AG08396 (cell line): ENCODE results near the gene SLC24A4.

Experiments used
- DNase-seq: peaks from one replicate; pipeline ENCODE4 v3.0.0; 2012; ENCODE audit warnings: low spot score, mixed read lengths

The SLC24A4 gene, protein sequence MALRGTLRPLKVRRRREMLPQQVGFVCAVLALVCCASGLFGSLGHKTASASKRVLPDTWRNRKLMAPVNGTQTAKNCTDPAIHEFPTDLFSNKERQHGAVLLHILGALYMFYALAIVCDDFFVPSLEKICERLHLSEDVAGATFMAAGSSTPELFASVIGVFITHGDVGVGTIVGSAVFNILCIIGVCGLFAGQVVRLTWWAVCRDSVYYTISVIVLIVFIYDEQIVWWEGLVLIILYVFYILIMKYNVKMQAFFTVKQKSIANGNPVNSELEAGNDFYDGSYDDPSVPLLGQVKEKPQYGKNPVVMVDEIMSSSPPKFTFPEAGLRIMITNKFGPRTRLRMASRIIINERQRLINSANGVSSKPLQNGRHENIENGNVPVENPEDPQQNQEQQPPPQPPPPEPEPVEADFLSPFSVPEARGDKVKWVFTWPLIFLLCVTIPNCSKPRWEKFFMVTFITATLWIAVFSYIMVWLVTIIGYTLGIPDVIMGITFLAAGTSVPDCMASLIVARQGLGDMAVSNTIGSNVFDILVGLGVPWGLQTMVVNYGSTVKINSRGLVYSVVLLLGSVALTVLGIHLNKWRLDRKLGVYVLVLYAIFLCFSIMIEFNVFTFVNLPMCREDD

DNA sequence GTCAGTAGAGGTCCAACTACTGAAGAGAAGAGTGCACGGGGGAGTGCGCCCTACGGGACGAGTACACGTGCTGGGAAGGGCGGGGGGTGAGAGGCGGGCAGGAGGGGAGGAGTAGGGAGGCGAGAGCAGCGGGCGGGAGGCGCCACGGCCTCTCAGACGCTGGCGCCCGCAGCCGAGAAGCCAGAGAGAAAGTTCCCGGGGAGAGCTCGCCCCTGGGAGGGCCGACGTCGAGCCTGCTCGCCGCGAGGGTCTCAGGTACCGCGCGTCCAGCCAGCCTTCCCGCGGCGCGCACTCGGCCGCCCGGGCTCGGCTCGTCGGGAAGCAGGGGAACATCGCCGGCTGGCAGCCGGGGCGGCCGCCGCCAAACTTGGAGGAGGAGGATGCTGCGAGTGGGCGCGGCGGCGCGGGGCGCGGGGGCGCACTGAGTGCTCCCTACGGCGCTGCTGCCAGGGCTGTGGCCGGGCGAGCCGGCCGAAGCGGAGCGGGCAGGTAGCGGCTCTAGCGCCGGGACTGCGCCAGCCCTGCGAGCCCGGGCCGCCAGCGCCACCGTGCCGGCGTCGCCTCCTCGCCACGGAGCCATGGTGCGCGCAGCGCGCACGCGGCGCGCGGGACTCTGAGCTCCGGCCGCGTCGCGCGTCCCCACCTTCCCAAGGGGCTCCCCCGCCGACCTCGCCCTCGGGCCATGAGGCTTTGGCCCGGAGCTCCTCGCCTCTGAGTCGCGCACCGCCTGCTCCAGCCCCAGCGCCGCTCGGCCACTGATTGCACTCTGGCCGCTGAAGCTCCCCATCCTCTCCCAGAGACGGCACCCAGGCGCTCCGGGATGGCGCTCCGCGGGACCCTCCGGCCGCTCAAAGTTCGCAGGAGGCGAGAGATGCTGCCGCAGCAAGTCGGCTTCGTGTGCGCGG lies at the start of gene SLC24A4:
Gene SLC24A4 (plus strand): TSS at position 155 of the 905 bp plus-strand sequence. CDS start 666 bp downstream, at position 821.
- DNase-seq: peak; percentile 51

DNA sequence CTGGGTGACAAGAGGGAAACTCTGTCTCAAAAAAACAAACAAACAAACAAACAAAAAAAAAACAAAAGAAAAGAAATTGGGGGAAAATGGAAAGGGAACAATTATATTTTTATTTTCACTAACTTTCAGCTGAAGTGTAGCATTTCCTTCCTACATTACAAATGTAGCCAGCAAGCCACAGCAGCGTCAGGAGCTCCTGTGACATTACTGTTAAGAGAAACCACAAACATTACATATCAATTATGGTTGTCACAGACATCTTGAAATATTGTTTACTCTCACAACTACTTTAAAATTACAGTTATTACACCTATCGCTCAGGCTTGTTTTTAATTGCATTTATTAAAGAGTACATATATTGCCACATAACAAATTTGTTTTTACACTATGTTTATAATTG lies 49.8 kb upstream of the SLC24A4 start:
- no peak for DNase-seq

DNA sequence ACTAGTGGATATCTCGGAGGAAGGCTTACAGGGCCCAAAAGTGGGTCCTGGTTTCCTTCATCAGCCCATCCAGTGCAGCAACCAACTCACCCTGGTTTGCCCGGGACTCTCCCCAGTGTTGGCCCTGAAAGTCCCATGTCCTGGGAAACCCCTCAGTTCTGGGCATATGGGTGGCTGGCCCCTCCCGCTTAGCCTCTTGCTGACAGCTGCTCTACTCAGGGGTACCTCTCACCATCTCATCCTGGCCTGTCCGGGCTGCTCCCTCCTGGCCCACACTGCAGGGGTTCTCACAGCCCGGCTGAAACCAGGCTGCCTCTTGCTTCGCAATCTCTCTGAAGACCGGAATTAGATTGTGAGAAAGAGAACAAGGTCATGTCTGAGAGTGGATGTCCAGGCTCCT lies 48.9 kb upstream of the SLC24A4 start:
- no peak for DNase-seq

DNA sequence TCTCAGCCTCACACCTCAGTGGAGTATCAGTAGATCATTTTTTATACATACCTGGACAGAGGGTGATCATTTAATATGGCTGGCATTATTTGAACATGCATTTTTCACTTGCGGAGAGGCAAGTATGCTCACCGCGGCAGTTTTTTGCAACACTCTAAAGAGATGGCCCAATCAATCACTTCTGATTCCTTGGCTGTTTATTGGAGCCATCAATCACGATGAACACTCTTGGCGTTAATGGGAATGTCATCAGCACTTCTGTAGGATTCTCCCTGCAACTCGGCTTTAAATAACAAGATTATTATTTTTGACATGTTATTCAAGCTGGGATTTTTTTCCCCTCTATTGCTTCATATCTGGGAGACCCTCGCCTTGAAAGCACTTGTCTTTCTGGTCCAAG lies 46.9 kb upstream of the SLC24A4 start:
- DNase-seq: no peak

DNA sequence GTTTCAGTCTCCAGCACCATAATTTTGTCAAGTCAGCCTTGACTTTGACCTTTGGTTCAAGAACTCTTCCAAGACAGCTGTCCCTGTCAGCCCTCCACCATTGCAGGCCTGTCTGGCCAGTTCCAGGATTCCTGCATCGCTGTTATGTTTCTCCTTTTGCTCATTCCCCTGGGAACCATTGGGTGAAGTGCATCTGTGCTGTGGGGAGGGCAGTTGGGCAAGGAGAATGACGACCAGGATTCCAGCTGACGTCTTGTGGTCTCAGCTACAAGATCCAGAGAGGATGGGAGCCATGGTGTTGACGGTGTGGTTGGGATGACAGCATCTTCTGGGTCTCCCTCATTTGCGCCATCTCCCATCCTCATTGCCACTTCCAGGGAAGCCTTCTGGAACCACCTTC lies 45.9 kb upstream of the SLC24A4 start:
- no peak for DNase-seq

DNA sequence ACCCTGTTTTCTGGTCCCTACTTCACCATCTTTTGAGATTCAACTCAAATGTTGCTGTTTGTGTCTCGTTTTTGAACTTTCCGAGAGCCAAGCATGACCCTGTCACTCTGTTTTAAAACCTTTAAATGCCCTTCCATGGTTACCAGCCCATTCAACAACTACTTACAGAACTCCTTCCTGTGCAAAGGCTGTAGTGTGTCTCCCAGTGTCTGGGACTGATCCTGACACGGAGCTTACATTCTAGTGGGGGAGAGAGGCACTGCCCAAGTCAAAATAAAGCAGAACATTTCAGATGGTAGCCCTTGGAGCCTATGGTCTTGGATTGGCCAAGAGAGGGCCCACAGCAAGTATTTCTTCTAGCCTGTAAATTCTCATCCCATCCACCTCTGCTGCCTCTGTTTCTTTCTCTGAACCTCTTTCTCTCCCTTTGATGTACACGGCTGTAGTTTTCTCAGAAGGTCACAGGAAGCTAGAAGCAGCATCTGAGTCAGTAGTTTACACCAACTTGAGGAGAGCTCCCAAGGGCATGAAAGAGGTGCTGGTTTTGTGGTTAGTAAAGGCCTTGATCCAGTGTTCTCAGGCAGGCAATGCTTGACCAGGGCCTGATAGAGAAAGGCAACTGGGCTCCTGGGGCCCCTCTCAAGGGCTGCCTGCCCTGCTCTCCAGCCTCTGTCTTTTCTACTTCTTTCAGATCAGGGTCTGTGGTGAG lies 42.3 kb upstream of the SLC24A4 start:
- no peak for DNase-seq

DNA sequence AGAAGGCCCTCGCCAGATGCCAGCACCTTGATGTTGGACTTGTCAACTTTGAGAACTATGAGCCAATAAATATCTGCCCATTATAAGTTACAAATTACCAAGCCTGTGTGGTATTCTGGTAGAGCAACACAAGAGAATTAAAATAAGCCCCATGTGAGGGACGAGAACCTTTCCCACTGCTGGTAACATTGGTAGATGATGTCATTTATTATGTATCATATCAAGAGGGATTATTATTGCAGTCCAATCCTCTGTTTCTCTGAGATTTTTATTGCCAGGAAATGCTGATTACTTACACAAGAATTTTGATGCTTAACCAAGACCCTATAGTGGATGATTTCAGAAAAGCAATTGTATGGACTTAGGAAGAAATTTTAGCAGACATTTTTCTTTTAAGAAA lies 40.3 kb upstream of the SLC24A4 start:
- DNase-seq: no peak

DNA sequence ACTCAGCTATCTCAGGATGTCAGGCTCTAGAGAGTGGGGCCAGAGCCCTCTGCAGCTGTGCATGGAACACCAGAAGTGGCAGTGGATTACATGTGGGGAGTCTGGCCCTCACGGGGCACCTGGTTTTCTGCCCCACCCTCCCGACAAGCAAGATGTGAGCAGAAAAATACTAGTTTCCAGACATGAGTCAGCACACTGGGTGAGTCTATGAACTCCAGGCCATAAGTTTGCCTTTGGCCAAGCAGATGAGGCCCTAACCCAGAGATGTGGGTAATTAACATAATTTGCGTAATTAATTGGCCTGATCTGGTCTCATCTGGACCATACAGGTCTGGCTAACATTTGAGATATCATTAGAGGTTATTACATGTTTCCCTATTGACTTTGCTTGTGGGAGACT lies 37.7 kb upstream of the SLC24A4 start:
- no peak for DNase-seq

DNA sequence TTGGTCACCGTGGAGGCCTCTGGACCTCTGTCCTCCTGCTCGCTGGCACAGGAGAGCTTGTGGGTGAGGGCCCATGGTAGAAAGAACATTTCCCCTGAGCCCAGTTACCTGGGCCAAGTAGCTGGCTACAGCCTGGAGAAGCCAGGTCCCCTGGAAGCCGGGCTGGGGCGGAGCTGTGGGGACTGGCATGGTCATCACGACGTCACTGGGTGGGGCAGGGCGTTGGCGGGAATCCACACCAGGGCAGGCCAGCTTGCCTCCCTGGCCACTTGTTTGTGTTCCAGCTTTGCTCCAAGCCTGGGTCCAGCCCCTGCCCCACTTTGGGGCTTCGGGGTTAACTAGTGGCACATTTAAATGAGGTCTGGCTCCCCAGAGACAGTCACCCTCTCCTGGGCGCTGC lies 35.0 kb upstream of the SLC24A4 start:
- no peak for DNase-seq

DNA sequence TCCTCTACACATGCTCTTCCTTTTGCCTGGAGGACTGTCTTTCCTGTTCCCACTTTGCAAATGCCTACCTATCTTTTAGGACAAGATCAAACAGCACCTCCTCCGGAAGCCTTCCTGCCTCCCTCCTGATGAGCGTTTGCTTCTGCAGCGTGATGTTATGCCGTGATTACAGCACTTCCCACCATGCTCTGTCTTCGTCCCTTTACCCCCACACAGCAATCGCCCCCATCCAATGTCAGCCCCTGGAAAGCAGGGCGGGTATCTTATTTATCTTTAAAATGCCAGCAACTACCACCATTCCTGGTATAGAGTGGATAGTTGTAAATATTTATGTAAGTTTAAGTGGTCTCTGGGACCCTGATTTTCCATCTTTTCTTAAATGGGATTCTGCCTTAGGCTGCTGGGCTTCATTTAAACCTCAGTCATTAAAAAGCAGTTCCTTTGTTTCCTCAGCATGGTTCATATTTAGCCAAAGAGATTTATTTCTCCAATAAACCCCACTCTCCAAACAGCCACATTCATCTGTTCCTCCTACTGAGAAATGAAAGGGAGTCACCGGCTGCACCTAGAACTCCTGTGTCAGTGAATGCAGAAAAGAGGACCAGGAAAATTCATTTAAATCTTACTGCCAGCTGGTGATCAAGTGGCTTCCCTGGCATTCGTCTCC lies 33.8 kb upstream of the SLC24A4 start:
- DNase-seq: no peak

DNA sequence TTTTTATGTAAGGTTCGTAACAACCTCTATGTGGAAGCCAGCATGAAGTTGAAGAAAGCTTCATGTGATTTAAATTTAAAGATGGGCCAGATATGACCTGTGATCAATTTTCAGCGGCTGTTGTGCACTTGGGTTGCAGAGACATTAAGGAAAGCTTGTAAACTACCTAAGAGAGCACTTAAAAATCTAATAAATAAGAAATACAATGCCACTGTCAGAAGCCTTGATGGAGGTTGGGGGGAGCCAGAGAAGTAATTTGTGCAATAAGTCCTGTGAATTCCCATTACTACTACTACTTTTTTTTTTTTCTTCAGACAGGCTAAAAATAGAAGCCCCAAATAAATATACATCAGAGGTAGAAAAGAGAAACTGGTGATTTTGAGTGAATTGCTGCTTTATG lies 30.3 kb upstream of the SLC24A4 start:
- DNase-seq: no peak

DNA sequence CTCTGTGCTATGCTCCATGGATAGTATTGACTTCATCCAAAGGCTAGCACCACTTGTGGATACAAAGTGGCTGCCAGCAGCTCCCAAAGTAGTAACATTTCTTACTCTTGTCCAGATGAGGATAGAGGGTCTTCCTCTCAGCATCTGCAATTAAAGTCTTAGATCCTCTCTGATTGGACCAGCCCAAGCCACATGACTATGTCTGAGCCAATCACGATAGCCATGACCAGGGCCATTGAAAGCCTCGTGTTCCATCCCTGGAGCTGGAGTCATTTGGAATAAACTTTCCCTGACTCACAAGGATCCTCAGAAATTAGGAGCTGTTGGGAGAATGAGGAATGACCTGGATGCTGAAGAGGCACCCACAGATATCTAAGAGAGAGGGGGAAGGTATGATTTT lies 28.5 kb upstream of the SLC24A4 start:
- DNase-seq: no peak

DNA sequence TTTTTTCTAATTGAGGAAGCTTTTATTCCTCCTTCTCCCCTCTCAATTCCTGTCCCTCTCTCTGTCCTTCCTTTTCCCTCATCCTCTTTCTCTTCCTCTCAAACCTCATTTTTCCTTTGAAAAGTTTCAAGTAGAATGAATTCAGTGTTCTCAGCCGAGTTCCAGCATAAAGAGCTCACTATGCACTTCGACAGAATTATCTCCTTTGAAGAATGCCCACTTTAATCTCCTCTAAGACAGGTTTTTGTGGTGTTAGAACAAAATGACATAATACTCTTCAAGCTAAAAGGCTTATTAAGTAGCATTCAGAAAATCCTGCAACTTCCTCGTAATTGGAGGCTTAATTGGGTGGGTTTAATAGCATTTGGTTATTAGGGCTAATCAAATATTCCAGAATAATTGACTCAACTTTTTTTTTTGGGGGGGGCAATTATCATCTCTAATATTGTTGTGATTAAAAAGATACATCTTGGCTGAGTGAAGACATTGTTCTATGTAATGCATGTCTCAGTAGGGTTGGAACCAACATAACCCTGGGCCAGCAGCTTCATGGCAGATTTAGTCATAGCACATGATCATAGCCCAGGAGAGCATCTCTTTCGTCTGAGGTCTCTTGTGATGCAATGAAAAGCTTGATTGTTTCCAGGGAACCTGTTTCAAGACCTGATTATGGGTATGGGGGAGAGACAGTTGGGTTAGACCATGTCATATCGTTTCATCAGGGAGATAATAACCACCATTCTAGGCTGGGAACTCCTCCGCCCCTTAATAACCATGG lies 25.0 kb upstream of the SLC24A4 start:
- no peak for DNase-seq

DNA sequence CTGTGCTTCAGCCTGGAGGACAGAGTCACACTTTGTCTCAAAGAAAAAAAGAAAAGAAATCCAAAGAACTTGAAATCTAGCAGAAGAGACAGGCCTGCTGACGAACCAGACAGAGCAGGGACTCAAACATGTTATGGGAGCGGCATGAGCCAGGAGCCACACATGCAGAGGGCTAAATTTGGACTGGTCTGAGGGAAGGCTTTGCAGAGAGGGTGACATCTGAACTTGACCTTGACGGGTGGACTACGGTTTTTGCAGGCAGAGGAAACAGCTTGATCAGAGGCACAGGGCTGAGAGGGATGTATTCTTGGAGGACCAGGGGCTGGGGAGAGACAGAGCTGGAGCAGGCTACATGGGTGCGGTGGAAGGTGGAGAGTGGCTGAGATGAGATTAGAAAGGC lies 20.5 kb upstream of the SLC24A4 start:
- DNase-seq: no peak

DNA sequence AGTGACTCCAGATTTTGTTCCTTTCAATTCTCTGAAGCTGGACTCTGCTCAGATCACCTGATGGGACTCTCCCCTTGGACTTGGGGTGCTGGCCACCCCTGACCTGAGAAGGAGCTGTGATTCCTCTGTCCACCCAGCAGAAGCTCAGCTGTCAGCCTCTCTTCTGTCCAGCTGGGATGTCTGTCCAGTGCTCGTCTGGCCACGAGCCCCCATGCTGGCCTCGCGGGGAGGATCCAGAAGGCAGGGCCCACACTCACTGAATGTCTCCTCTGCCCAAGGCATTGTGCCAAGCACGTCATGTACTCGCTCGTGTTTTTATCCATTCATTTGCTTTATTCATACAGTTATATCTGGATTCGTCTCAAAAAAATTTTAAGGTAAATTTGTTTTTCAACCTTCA lies 14.2 kb upstream of the SLC24A4 start:
- DNase-seq: no peak

DNA sequence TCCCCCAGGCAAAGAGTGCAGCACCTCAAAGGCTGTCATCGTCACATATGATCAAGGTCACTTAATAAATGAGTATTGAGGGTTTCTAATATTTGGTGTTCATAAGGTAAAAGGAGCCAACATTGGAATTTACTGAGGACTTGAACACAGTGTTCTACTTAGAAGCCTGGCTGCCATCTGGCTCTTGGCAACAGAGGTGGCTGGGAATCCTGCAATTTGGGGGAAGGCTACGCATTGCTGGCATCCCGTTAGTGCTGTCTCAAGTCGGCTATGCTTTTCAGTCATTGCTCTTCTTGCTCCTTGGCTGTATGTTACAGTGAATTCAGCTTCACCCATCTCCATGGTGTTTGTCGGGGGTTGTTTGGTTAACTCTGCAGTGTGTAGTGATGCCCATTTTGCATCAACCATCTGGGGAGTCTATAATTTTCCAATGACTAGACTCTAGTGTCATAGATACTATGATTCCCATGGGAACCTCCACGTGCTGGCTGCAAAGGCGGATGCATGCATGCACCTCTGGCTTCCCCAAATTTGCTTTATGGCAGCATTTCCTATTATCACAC lies 12.9 kb upstream of the SLC24A4 start:
- DNase-seq: no peak

DNA sequence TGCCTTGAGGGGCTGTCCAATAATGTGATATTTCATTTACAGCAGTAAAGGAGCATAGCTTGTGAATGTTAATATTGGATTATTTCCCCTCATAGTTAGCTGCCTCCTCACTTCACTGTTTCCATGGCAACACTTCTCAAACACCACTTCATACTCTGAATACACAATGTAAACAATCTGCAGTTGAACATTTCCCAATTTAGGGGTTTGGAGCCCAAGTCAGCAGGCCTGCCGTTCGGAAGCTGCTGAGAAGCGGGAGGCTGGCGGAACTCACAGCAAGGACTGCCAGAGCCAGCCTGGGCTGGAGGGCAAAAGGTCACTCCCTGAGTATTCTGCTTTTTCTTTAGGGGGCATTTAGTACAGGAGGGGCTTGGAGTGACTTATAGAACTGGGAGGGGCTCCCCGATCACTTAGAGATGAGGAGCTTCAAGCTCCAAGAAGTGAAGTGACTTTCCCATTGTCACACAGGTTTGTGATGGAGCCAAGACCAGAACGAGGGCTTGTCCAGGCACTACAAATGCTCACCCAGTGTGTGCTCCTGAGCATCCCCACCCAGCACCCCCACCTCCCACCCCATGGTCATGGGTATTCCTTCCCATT lies 12.1 kb upstream of the SLC24A4 start:
- DNase-seq: no peak

DNA sequence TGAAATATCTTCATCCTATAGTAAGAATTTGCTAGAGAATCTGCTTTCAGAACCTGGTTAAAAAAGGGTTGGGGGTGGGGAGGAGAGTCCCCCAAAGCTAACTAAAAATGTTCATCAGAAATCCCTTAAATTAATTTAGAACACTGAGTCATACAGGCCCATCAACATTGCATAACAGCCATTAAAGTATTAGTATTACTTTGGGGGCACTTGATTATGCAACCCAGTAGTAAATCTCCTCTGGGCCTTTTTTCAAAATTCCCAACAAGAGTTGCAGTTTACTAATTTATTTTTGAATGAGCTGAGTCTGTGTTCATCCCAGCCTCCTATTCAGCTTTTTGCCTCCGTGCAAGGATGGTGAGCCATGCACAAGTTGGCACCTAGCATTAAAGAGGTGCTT lies 8.8 kb upstream of the SLC24A4 start:
- no peak for DNase-seq

DNA sequence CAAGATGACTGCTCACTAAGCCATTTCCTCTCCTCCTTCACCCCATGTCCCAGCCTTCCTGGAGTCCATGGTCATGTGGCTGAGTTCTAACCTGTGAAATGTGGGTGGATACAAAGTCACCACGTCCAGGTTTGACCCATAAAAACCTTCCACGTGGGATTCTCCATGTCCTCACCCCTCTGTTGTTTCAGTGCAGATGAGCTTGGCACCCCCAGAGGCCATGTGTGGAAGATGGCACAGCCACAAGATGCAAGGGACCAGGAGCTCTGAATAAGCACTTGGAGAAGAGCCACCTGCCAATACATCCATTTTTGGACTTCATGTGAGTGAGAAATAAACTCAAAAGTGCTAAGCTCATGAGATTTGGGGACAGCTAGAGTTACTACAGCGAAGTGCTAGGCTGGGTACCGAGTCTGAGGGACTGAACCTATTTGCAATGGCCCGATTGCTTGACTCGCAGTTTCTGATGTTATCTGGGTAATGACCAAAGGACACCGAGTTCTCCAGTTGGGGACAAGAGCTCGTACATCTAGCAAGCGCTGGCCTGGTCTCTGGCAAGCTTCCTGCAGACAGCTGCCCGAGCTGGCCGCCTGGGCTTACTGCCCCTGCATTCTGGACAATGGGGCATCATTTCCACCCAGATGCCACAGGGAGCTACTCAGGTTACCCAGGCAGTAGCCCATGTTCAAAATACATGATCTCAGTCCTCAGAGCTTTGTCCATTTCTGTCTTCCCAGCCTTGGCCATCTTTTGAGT lies 7.7 kb upstream of the SLC24A4 start:
- DNase-seq: no peak
